Measurements from ENCODE around the gene LMNTD2. TPM values are rescaled to one million over a fixed set of nuclear protein-coding genes. Genes with fewer than 3 reads are reported as not detected.

Gene LMNTD2
- total RNA-seq, 1 donor from 2014 or later, result 16.6 TPM

- peaks cover 14% of the 10 kb centered on the region for H3K27me3 Mint-ChIP-seq (ENCODE audit: low read depth)
- no peaks in the 10 kb centered on the region for H3K36me3 Mint-ChIP-seq
- no peak overlapping the region for H3K27ac Mint-ChIP-seq
- H3K4me1 Mint-ChIP-seq, result no peaks in the 10 kb centered on the region
- DNase-seq (ENCODE audit: low spot score in 2 of 2, unreplicated experiment in 2 of 2), result no peak
- H3K4me3 Mint-ChIP-seq, result no peak overlapping the region
- TF ChIP-seq CTCF (IDR thresholded peaks at IDR 0.05; ENCODE audit: unreplicated experiment), result no peak
- H3K9me3 Mint-ChIP-seq, result no peaks in the 10 kb centered on the region
Measured at GRCh38 chr11:551131-551530, 9.4 kb downstream of the LMNTD2 start.

GRCh38 chr11:550746-551085 lies 9.8 kb downstream of the LMNTD2 start:
- Mint-ChIP-seq H3K4me3 (no peak overlapping the region), H3K27me3 (ENCODE audit: low read depth) (peaks cover 13% of the 10 kb centered on the region), H3K27ac (no peak overlapping the region), H3K9me3 (no peaks in the 10 kb centered on the region), H3K36me3 (no peaks in the 10 kb centered on the region), H3K4me1 (no peaks in the 10 kb centered on the region)
- no peak for DNase-seq (ENCODE audit: low spot score in 2 of 2, unreplicated experiment in 2 of 2)
- no peak for TF ChIP-seq CTCF (IDR thresholded peaks at IDR 0.05; ENCODE audit: unreplicated experiment)

GRCh38 chr11:550021-550745 lies 10.4 kb downstream of the LMNTD2 start:
- Mint-ChIP-seq H3K27ac (no peak overlapping the region), H3K36me3 (no peaks in the 10 kb centered on the region), H3K27me3 (ENCODE audit: low read depth) (peaks cover 13% of the 10 kb centered on the region), H3K4me1 (no peaks in the 10 kb centered on the region), H3K4me3 (no peak overlapping the region), H3K9me3 (no peaks in the 10 kb centered on the region)
- DNase-seq (ENCODE audit: low spot score in 2 of 2, unreplicated experiment in 2 of 2), result no peak
- no peak for TF ChIP-seq CTCF (IDR thresholded peaks at IDR 0.05; ENCODE audit: unreplicated experiment)

GRCh38 chr11:548700-549603 lies 11.6 kb downstream of the LMNTD2 start:
- no peak overlapping the region for H3K4me3 Mint-ChIP-seq
- DNase-seq (ENCODE audit: low spot score in 2 of 2, unreplicated experiment in 2 of 2), result no peak
- H3K9me3 Mint-ChIP-seq, result no peaks in the 10 kb centered on the region
- no peak overlapping the region for H3K27ac Mint-ChIP-seq
- H3K27me3 Mint-ChIP-seq (ENCODE audit: low read depth), result peaks cover 6% of the 10 kb centered on the region
- H3K4me1 Mint-ChIP-seq, result no peaks in the 10 kb centered on the region
- no peak for TF ChIP-seq CTCF (IDR thresholded peaks at IDR 0.05; ENCODE audit: unreplicated experiment)
- no peaks in the 10 kb centered on the region for H3K36me3 Mint-ChIP-seq

- no peak overlapping the region for H3K4me3 Mint-ChIP-seq
- no peak overlapping the region for H3K27ac Mint-ChIP-seq
- H3K4me1 Mint-ChIP-seq, result no peaks in the 10 kb centered on the region
- H3K9me3 Mint-ChIP-seq, result no peaks in the 10 kb centered on the region
- TF ChIP-seq CTCF (IDR thresholded peaks at IDR 0.05; ENCODE audit: unreplicated experiment), result no peak
- no peak for DNase-seq (ENCODE audit: low spot score in 2 of 2, unreplicated experiment in 2 of 2)
- peaks cover 1% of the 10 kb centered on the region for H3K36me3 Mint-ChIP-seq
- no peaks in the 10 kb centered on the region for H3K27me3 Mint-ChIP-seq (ENCODE audit: low read depth)
Measured at GRCh38 chr11:545171-545570, 15.4 kb downstream of the LMNTD2 start.
